OCI-LY1 (cell line): Measurements from ENCODE around the gene CEP68.

Source experiments
- H2AFZ ChIP-seq: fragments of 200-600 bp; sonication (generic), shearing (Covaris generic); 2 replicates; pipeline ENCODE4 v1.6.0; 2014; ENCODE audit warnings: antibody characterized with exemption, mild to moderate bottlenecking, low read length
- H3F3A ChIP-seq: fragments of 200-600 bp; sonication (generic), shearing (Covaris generic); 2 replicates; pipeline ENCODE4 v1.6.0; 2014; ENCODE audit warnings: mild to moderate bottlenecking, antibody characterized with exemption, low read length, moderate library complexity; ENCODE audit not compliant: insufficient read depth
- H3K27ac ChIP-seq: fragments of 200-600 bp; sonication (generic); 2 replicates; pipeline ENCODE4 v1.5.1; 2014; ENCODE audit warnings: low read length, mixed run types, mild to moderate bottlenecking, low read depth; ENCODE audit not compliant: poor library complexity, severe bottlenecking
- H3K27me3 ChIP-seq: fragments of 200-600 bp; sonication (generic); 2 replicates; pipeline ENCODE4 v1.6.0; 2014; ENCODE audit warnings: antibody characterized with exemption, mild to moderate bottlenecking, low read length, moderate library complexity; ENCODE audit not compliant: insufficient read depth
- H3K36me3 ChIP-seq: fragments of 200-600 bp; sonication (generic); 2 replicates; pipeline ENCODE4 v1.6.1; 2014; ENCODE audit warnings: mild to moderate bottlenecking, antibody characterized with exemption, low read length, moderate library complexity, mixed read lengths; ENCODE audit not compliant: insufficient read depth
- H3K4me1 ChIP-seq: fragments of 200-600 bp; sonication (generic); 2 replicates; pipeline ENCODE4 v1.5.1; 2014; ENCODE audit warnings: mild to moderate bottlenecking, low read length, moderate library complexity; ENCODE audit not compliant: insufficient read depth, severe bottlenecking
- H3K4me2 ChIP-seq: fragments of 200-600 bp; sonication (generic), shearing (Covaris generic); 2 replicates; pipeline ENCODE4 v1.6.1; 2014; ENCODE audit warnings: low read length
- H3K4me3 ChIP-seq: fragments of 200-600 bp; sonication (generic); 2 replicates; pipeline ENCODE4 v1.5.1; 2014; ENCODE audit warnings: low read length, low read depth, mild to moderate bottlenecking, mixed read lengths; ENCODE audit not compliant: poor library complexity, severe bottlenecking
- H3K79me2 ChIP-seq: fragments of 200-600 bp; shearing (Covaris generic); 2 replicates; pipeline ENCODE4 v1.6.1; 2016; ENCODE audit warnings: mixed run types, low read length, mixed read lengths; ENCODE audit not compliant: insufficient read depth
- H3K9ac ChIP-seq: fragments of 200-600 bp; sonication (generic), shearing (Covaris generic); 2 replicates; pipeline ENCODE4 v1.6.1; 2014; ENCODE audit warnings: mild to moderate bottlenecking, low read length, mixed read lengths
- H3K9me2 ChIP-seq: fragments of 200-600 bp; sonication (generic), shearing (Covaris generic); 2 replicates; pipeline ENCODE4 v1.6.1; 2014; ENCODE audit warnings: low read depth, mild to moderate bottlenecking, low read length, mixed read lengths
- H3K9me3 ChIP-seq: fragments of 200-600 bp; shearing (Covaris generic); 2 replicates; pipeline ENCODE4 v1.6.1; 2014; ENCODE audit warnings: low read length, mixed read lengths
- H4K20me1 ChIP-seq: fragments of 200-600 bp; sonication (generic), shearing (Covaris generic); 2 replicates; pipeline ENCODE4 v1.6.0; 2016; ENCODE audit warnings: mild to moderate bottlenecking, low read length; ENCODE audit not compliant: insufficient read depth
- CTCF ChIP-seq: fragments of 200-600 bp; sonication (generic), shearing (Covaris generic); IDR thresholded peaks from 2 replicates; pipeline ENCODE4 v1.5.1; 2017; ENCODE audit warnings: mild to moderate bottlenecking, antibody characterized with exemption, low read length, moderate library complexity, mixed read lengths
- EZH2 ChIP-seq: fragments of 200-600 bp; sonication (generic), shearing (Covaris generic); IDR thresholded peaks from 2 replicates; pipeline ENCODE4 v1.8.0; 2017; ENCODE audit warnings: borderline replicate concordance, mixed run types, mild to moderate bottlenecking, antibody characterized with exemption, low read length, moderate library complexity, mixed read lengths

The CEP68 gene

GRCh38 chr2:65035351-65035943 is 20.8 kb upstream of the CEP68 start:
- Histone ChIP-seq H3K79me2 (no peaks in the 10 kb centered on the region), H4K20me1 (no peaks in the 10 kb centered on the region), H3F3A (peaks cover 15% of the 10 kb centered on the region), H3K36me3 (peaks cover 46% of the 10 kb centered on the region), H2AFZ (no peak overlapping the region), H3K9me2 (no peaks in the 10 kb centered on the region), H3K27ac (peak overlapping the region; percentile 33), H3K4me1 (peaks cover 71% of the 10 kb centered on the region), H3K27me3 (no peaks in the 10 kb centered on the region), H3K9ac (0 out of 2 replicates have a peak overlapping the region, but pooled peaks have one; percentile 2), H3K4me3 (peak overlapping the region; percentile 6), H3K4me2 (peak overlapping the region; percentile 28; the same call in 1 of the 2 replicates), H3K9me3 (no peaks in the 10 kb centered on the region)
- TF ChIP-seq EZH2 (no peak), CTCF (no peak)

DNA sequence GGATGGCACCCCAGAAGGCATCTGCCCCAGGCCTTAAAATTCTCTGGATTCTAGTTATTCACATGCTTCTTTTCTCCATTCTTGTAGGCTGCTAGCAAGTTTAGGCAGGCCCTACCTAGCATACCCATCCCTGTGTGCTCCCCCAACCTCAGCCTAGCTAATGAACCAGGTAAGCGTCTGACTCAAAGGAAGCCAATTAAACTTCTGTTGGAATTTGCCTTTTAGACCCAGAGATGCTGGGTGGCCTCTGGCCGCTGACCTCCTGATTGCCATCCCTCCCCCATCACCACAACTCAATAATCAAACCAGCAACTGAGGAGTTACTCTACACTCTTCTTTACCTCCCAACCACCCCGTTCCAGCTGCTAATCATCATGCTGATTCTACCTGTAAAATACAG is 19.0 kb upstream of the CEP68 start:
- Histone ChIP-seq H3K79me2 (no peaks in the 10 kb centered on the region), H3K36me3 (peaks cover 47% of the 10 kb centered on the region), H3F3A (0 out of 2 replicates have a peak, but pooled peaks cover 1% of the 10 kb centered on the region), H3K4me3 (no peak overlapping the region), H3K27ac (peak overlapping the region; percentile 19), H3K9ac (no peak overlapping the region), H3K4me2 (no peak overlapping the region), H4K20me1 (no peaks in the 10 kb centered on the region), H3K27me3 (no peaks in the 10 kb centered on the region), H3K4me1 (peaks cover 55% of the 10 kb centered on the region), H3K9me2 (no peaks in the 10 kb centered on the region), H3K9me3 (no peaks in the 10 kb centered on the region), H2AFZ (no peak overlapping the region)
- no peak for TF ChIP-seq EZH2
- no peak for TF ChIP-seq CTCF

DNA sequence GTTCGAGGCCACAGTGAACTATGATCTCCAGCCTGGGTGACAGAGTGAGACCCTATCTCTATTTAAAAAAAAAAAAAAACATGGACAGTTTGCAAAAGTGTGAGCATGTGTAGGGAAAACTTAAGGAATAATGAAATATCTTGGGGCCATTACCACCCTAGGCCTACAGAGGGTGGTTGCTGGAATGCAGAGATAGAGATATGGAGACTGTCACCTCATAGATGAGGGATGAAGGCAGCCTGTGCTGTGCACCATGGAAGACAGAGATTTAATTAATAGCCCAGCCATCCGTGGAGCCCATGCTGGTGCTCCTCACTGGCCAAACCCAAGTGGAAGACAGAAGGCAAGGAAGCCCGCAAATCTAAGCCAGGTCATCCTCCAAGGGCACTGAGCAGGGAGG is 16.6 kb upstream of the CEP68 start:
- Histone ChIP-seq H4K20me1 (no peaks in the 10 kb centered on the region), H2AFZ (no peak overlapping the region), H3K79me2 (no peaks in the 10 kb centered on the region), H3K4me1 (peaks cover 32% of the 10 kb centered on the region), H3K36me3 (peaks cover 59% of the 10 kb centered on the region), H3K9me3 (no peaks in the 10 kb centered on the region), H3F3A (no peaks in the 10 kb centered on the region), H3K27me3 (no peaks in the 10 kb centered on the region), H3K9ac (no peak overlapping the region), H3K4me2 (peak overlapping the region; percentile 29; the same call in 1 of the 2 replicates), H3K9me2 (no peaks in the 10 kb centered on the region), H3K27ac (peak overlapping the region; percentile 61), H3K4me3 (no peak overlapping the region)
- TF ChIP-seq CTCF (no peak), EZH2 (no peak)
